SK-N-MC (cell line): ENCODE data around the gene GRB2.

Experiments
- EZH2 ChIP-seq: fragments of 200-600 bp; sonication (generic); IDR thresholded peaks from one replicate; pipeline ENCODE4 v1.6.1; 2017; ENCODE audit warnings: antibody characterized with exemption
- FOXP2 ChIP-seq: optimal IDR thresholded peaks from 2 replicates; pipeline ENCODE3; 2011; ENCODE audit warnings: mild to moderate bottlenecking, moderate library complexity; ENCODE audit not compliant: insufficient read depth; ENCODE audit errors: extremely low read length, control extremely low read depth
- POLR2AphosphoS5 ChIP-seq: IDR thresholded peaks from 2 replicates; pipeline ENCODE4 v1.6.1; 2012; ENCODE audit warnings: mild to moderate bottlenecking, low read depth, low read length, borderline replicate concordance

DNA sequence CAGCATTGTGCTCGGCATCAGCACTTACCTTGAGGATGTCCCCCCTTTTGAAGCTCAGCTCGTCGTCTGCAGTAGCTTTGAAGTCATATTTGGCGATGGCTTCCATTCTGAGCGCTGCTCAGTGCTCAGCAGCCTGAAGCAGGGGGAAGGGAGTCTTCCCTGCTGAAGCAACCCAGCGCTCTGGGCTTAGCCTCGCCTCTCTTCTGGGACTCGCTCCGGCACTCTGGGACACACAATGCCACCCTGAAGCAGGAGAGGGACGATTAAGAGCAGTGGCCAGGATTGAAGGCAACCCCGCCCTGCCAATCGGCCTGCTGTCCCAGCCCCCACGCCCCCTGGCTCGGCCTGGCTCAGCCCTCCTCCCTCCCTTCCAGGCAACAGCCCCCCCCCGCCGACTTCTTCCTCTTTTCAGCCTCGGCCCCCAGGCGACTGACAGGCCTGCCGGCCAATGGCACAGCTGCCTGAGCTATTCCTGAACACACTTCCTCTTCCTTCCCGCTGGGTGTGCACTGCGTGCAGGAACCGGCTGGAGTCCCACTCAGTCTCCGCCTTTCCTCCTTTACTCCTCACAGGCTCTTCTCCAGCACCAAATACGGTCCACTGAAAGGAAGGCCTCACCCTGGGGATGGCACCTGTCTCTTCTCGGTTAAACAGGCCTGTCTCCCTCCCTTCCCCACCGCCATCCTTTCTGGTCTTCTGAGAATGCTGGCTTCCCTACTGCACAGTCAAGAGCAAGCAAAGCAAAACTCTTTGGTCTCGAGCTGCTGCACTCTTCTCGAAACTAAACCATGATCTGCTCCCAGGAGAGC lies 11.8 kb downstream of the GRB2 start:
- TF ChIP-seq FOXP2, result no peak
- peak; percentile 91 for TF ChIP-seq POLR2AphosphoS5
- no peak for TF ChIP-seq EZH2
